Keratinocyte (primary cell): ENCODE data around the gene UBE2J2. TPM values are rescaled to one million over a fixed set of nuclear protein-coding genes. Genes with fewer than 3 reads are reported as not detected.

ENCODE experiments used
- DNase-seq: peaks from one replicate; pipeline ENCODE4 v3.0.0-alpha.2; 2011; ENCODE audit warnings: low read depth, missing footprints, low spot score
- FAIRE-seq: peaks from 2 replicates; lab custom pipeline; 2011; peaks lifted over from hg19 to GRCh38; lab: Jason Lieb, UNC
- H2AFZ ChIP-seq: 2 replicates; pipeline ENCODE4 v1.6.0; 2012; ENCODE audit warnings: low read length, control low read depth, inconsistent platforms; ENCODE audit not compliant: control insufficient read depth
- H3K27ac ChIP-seq: 2 replicates; pipeline ENCODE4 v1.5.1; 2011; ENCODE audit warnings: low read length; ENCODE audit not compliant: control insufficient read depth, insufficient read depth
- H3K27me3 ChIP-seq: 3 replicates; pipeline ENCODE4 v1.6.0; 2011; ENCODE audit warnings: low read length; ENCODE audit not compliant: control insufficient read depth, insufficient read depth; ENCODE audit errors: extremely low read depth
- H3K36me3 ChIP-seq, 2 experiments: 2 replicates in 1 of 2; 3 replicates in 1 of 2; pipeline ENCODE4 v1.5.1; 2011; ENCODE audit warnings: low read length in 2 of 2, mild to moderate bottlenecking in 1 of 2; ENCODE audit not compliant: control insufficient read depth in 2 of 2, insufficient read depth in 2 of 2; ENCODE audit errors: extremely low read depth in 1 of 2
- H3K4me1 ChIP-seq: 3 replicates; pipeline ENCODE4 v1.5.1; 2011; ENCODE audit warnings: low read length; ENCODE audit not compliant: control insufficient read depth, insufficient read depth; ENCODE audit errors: extremely low read depth
- H3K4me2 ChIP-seq: 3 replicates; pipeline ENCODE4 v1.6.0; 2011; ENCODE audit warnings: low read depth, low read length; ENCODE audit not compliant: control insufficient read depth, insufficient read depth; ENCODE audit errors: extremely low read depth
- H3K4me3 ChIP-seq, 3 experiments: fragments of 200-600 bp in 1 of 3; sonication (generic) in 1 of 3; 2 replicates in 2 of 3; 3 replicates in 1 of 3; pipeline ENCODE4 v1.5.1; 2011 to 2016; ENCODE audit warnings: low read length in 3 of 3, mild to moderate bottlenecking in 3 of 3, control low read depth in 2 of 3, inconsistent platforms in 1 of 3, low read depth in 1 of 3, mixed read lengths in 1 of 3, mixed run types in 1 of 3, moderate library complexity in 1 of 3; ENCODE audit not compliant: control insufficient read depth in 2 of 3, insufficient read depth in 2 of 3; ENCODE audit errors: extremely low read depth in 1 of 3
- H3K79me2 ChIP-seq: 2 replicates; pipeline ENCODE4 v1.6.0; 2012; ENCODE audit warnings: low read length; ENCODE audit not compliant: control insufficient read depth, insufficient read depth
- H3K9ac ChIP-seq: 3 replicates; pipeline ENCODE4 v1.6.0; 2011; ENCODE audit warnings: low read length; ENCODE audit not compliant: control insufficient read depth, insufficient read depth; ENCODE audit errors: extremely low read depth
- H3K9me1 ChIP-seq: 3 replicates; pipeline ENCODE4 v1.6.0; 2011; ENCODE audit warnings: low read length; ENCODE audit not compliant: control insufficient read depth, insufficient read depth; ENCODE audit errors: extremely low read depth
- H3K9me3 ChIP-seq: 2 replicates; pipeline ENCODE4 v1.5.1; 2012; ENCODE audit warnings: low read depth, low read length; ENCODE audit not compliant: control insufficient read depth
- H4K20me1 ChIP-seq: 3 replicates; pipeline ENCODE4 v1.6.0; 2011; ENCODE audit warnings: low read length; ENCODE audit not compliant: control insufficient read depth, insufficient read depth; ENCODE audit errors: extremely low read depth
- EZH2 ChIP-seq: IDR thresholded peaks from one replicate; pipeline ENCODE4 v1.6.1; 2012; ENCODE audit warnings: inconsistent platforms, mild to moderate bottlenecking, low read length, moderate library complexity
- dilution Hi-C: fragments of 300-500 bp; cut with MboI; formaldehyde crosslinking; loops from one replicate; pipeline ENCODE4 v1.7.0; 2020; ENCODE audit warnings: low sequenced_read_pairs; ENCODE audit not compliant: extremely low pct_ligation_motif_present
- polyA plus RNA-seq, 5 experiments: library from polyadenylated mRNA; depleted of rRNA in 3 of 5; stranded (reverse) in 3 of 5; stranded (forward) in 1 of 5; unstranded in 1 of 5; fragments of >200 nt; gene quantifications; 1 replicate in 1 of 5; 2 replicates in 3 of 5; 3 replicates in 1 of 5; pipeline versions ENCODE4 v1.2.1 to v1.2.3, GENCODE V29; 2011 to 2012; ENCODE audit warnings: missing spikeins in 2 of 5, low read depth in 1 of 5, low replicate concordance in 1 of 5
- TF ChIP-seq, protein P1 (sequence below), 3 experiments: IDR thresholded peaks in 1 of 3; conservative IDR thresholded peaks in 1 of 3; optimal IDR thresholded peaks in 1 of 3; 2 replicates in 2 of 3; 3 replicates in 1 of 3; pipeline versions ENCODE3 to v1.5.1; 2011; ENCODE audit warnings: low read length in 3 of 3, mild to moderate bottlenecking in 3 of 3, moderate library complexity in 2 of 3, control low read depth in 1 of 3, inconsistent platforms in 1 of 3; ENCODE audit not compliant: insufficient read depth in 2 of 3; ENCODE audit errors: extremely low read depth in 1 of 3

UBE2J2 gene
- polyA plus RNA-seq, 1 donor (not counting 4 experiments of a cell fraction or from before 2014, with no cell fraction given) = 27.0 TPM

- dilution Hi-C loops = no loop called here
- FAIRE-seq = no peak
- Histone ChIP-seq H3K79me2 (peaks cover 24% of the 10 kb centered on the region), H3K27ac (peak overlapping the region; percentile 31), H3K4me3 (peak overlapping the region; percentile 76 to 87 (median 78)), H3K9me3 (no peaks in the 10 kb centered on the region), H3K9me1 (no peaks in the 10 kb centered on the region), H3K4me2 (peak overlapping the region; percentile 71), H3K36me3 (peaks cover 11 to 17% of the 10 kb centered on the region in 2 experiments), H4K20me1 (peaks cover 3% of the 10 kb centered on the region), H3K4me1 (peaks cover 60% of the 10 kb centered on the region), H3K27me3 (no peaks in the 10 kb centered on the region), H3K9ac (peak overlapping the region; percentile 69), H2AFZ (no peak overlapping the region)
- DNase-seq = no peak
- no peak for TF ChIP-seq EZH2
- TF ChIP-seq, protein P1, sequence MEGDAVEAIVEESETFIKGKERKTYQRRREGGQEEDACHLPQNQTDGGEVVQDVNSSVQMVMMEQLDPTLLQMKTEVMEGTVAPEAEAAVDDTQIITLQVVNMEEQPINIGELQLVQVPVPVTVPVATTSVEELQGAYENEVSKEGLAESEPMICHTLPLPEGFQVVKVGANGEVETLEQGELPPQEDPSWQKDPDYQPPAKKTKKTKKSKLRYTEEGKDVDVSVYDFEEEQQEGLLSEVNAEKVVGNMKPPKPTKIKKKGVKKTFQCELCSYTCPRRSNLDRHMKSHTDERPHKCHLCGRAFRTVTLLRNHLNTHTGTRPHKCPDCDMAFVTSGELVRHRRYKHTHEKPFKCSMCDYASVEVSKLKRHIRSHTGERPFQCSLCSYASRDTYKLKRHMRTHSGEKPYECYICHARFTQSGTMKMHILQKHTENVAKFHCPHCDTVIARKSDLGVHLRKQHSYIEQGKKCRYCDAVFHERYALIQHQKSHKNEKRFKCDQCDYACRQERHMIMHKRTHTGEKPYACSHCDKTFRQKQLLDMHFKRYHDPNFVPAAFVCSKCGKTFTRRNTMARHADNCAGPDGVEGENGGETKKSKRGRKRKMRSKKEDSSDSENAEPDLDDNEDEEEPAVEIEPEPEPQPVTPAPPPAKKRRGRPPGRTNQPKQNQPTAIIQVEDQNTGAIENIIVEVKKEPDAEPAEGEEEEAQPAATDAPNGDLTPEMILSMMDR (optimal IDR thresholded peaks at IDR 0.05 in 1 of 3, IDR thresholded peaks at IDR 0.05 in 1 of 3, conservative IDR thresholded peaks at IDR 0.05 in 1 of 3; ENCODE audit: extremely low read depth in 1 of 3, insufficient read depth in 2 of 3, low read length in 3 of 3) = no peak
These were observed 33.7 kb upstream of the UBE2J2 start for GRCh38 chr1:1307261-1307922.

DNA sequence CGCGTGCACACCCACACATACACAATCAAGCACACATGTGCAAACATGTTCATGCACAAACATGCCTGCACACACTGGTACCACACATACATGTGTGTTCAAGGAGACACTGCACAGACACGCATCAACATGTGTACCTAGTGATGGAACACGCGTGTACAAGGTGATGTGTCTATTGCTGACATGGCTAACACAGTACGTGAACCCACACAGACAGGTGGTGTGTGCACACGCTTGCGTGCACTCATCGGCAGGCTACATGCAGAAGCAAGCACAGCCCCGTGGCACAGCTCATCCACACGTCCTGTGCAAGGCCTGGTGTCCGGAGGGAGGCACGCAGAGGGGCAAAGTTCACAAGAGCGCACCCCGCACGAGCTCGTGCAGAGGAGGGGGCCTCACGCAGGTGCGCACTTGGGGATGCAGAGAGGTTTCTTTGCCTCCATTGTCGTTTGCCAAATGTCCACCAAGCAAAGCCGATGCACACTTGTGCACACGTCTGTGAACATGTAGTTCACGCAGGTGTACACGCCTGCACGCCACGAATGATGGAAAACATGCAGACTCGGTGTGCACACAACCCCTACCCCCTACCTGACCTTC lies 33.1 kb upstream of the UBE2J2 start:
- peaks cover 24% of the 10 kb centered on the region for H3K79me2 ChIP-seq
- peaks cover 60% of the 10 kb centered on the region for H3K4me1 ChIP-seq
- peak; percentile 48 for FAIRE-seq
- H3K36me3 ChIP-seq = peaks cover 11 to 13% of the 10 kb centered on the region in 2 experiments
- H3K27me3 ChIP-seq = no peaks in the 10 kb centered on the region
- H3K9me3 ChIP-seq = no peaks in the 10 kb centered on the region
- no peak for DNase-seq
- peak overlapping the region; percentile 91 for H3K27ac ChIP-seq
- H3K9me1 ChIP-seq = no peaks in the 10 kb centered on the region
- peak overlapping the region; percentile 69 for H3K9ac ChIP-seq
- dilution Hi-C loops = no loop called here
- peak overlapping the region; percentile 71 for H3K4me2 ChIP-seq
- peaks cover 3% of the 10 kb centered on the region for H4K20me1 ChIP-seq
- H2AFZ ChIP-seq = no peak overlapping the region
- TF ChIP-seq, protein P1 (optimal IDR thresholded peaks at IDR 0.05 in 1 of 3, IDR thresholded peaks at IDR 0.05 in 1 of 3, conservative IDR thresholded peaks at IDR 0.05 in 1 of 3; ENCODE audit: extremely low read depth in 1 of 3, insufficient read depth in 2 of 3, low read length in 3 of 3) = no peak
- no peak for TF ChIP-seq EZH2
- H3K4me3 ChIP-seq = peak overlapping the region; percentile 76 to 87 (median 78)
